ENCODE results near the gene COL18A1.

COL18A1 gene

DNA sequence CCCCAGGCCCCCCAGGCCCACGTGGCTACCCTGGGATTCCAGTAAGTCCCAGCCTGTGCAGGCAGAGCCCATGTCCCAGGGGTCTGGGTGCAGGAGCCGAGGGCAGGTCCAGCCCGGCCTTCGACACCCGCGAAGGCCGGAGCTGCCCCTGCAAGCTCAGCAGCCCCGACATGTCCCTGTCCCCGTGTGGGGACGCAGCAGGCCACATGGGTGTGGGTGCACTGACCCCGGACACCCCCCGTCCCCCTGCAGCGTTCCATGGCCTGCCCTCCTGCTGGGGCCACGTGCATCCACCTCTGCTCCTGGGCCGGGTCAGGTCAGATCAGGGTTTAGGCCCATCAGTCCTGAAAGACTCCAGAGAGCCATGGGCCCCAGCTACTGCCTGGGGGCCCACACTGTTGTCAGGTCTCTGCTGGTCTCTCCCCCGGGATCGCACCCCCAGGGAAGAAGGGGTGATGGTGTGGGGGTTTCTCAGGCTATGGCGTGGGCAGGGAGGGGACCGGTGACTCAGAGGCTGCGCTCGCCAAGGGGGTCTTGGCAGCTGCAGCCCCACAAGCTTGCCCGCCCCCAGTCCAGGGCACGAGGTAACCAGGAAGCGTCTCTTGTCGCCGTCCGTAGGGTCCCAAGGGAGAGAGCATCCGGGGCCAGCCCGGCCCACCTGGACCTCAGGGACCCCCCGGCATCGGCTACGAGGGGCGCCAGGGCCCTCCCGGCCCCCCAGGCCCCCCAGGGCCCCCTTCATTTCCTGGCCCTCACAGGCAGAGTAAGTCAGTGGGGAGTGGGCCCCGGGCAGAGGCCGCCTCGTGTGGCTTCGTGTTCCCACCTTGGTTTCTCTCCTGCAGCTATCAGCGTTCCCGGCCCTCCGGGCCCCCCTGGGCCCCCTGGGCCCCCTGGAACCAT is 99.8 kb downstream of the COL18A1 start:
- Histone ChIP-seq H4K8ac (ENCODE audit: low read depth, low read length) (no peak overlapping the region), H3K9ac (ENCODE audit: low read depth, low read length, poor library complexity) (no peak overlapping the region), H3K4me3 (ENCODE audit: low read length in 2 of 2) (no peak overlapping the region), H3K14ac (ENCODE audit: low read length) (peak overlapping the region; percentile 38), H2AK5ac (ENCODE audit: low read depth, low read length) (peak overlapping the region; percentile 84), H3K18ac (ENCODE audit: low read length) (peak overlapping the region; percentile 80), H3K27me3 (ENCODE audit: control insufficient read depth in 3 of 3, insufficient read depth in 3 of 3, low read depth in 1 of 3, low read length in 3 of 3) (no peaks in the 10 kb centered on the region), H2BK5ac (ENCODE audit: low read length) (peak overlapping the region; percentile 75), H2AFZ (ENCODE audit: low read length) (no peak overlapping the region), H3K23ac (ENCODE audit: low read depth, low read length, poor library complexity) (peak overlapping the region; percentile 91), H3K9me3 (replicated peaks in 1 of 2; ENCODE audit: control insufficient read depth in 2 of 2, insufficient read depth in 1 of 2, low read depth in 1 of 2, low read length in 2 of 2) (peaks cover 0 to 2% of the 10 kb centered on the region in 2 donors), H3K4me1 (ENCODE audit: control insufficient read depth in 2 of 2, insufficient read depth in 1 of 2, low read depth in 1 of 2, low read length in 2 of 2) (peaks cover 0 to 10% of the 10 kb centered on the region in 2 donors), H2BK15ac (ENCODE audit: low read length) (peak overlapping the region; percentile 26), H3K79me1 (ENCODE audit: low read depth, low read length) (peaks cover 3% of the 10 kb centered on the region), H2BK12ac (ENCODE audit: low read length) (no peak overlapping the region), H2BK120ac (ENCODE audit: low read depth, low read length) (no peak overlapping the region), H3K27ac (replicated peaks; ENCODE audit: low read length) (no peak overlapping the region), H3K36me3 (replicated peaks in 1 of 2; ENCODE audit: control insufficient read depth in 2 of 2, insufficient read depth in 2 of 2, low read length in 2 of 2) (no peaks in the 10 kb centered on the region), H3K4me2 (ENCODE audit: insufficient read depth, low read length, poor library complexity, severe bottlenecking) (no peak overlapping the region), H4K91ac (ENCODE audit: low read depth, low read length, poor library complexity) (no peak overlapping the region), H3K4ac (ENCODE audit: low read length) (peak overlapping the region; percentile 11)
- no peak for DNase-seq (ENCODE audit: low spot score)
- no CpG with 5 or more reads among the region's 41 CpGs for WGBS, 2 donors (ENCODE audit: extremely low coverage in 2 of 2, insufficient read length in 2 of 2, insufficient replicate concordance in 1 of 2)

DNA sequence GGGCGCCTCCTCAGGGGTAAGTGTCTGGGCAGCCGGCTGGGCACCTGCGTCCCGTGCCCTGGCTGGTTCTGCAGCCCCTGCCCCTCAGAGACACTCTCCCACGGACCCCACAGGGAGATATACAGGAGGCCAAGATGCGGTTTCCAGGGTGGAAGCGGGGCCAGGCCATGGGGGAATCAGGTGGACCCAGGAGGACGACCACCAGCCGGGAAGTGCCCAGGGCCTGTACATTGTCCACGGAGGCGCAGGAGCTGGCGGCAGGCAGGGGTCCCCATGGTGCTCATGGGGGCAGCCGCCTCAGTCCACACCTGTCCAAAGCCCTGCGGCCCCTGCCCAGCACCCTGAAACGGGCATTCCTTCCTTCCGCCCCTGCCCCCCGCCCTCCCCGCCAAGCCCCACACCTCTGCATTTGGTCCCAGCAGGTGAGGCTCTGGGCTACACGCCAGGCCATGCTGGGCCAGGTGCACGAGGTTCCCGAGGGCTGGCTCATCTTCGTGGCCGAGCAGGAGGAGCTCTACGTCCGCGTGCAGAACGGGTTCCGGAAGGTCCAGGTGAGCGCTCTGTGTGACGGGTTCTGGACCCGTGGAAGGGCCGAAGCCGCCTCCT is 100.6 kb downstream of the COL18A1 start:
- Histone ChIP-seq H2BK15ac (ENCODE audit: low read length) (no peak overlapping the region), H4K8ac (ENCODE audit: low read depth, low read length) (no peak overlapping the region), H2AFZ (ENCODE audit: low read length) (no peak overlapping the region), H3K27ac (replicated peaks; ENCODE audit: low read length) (no peak overlapping the region), H3K79me1 (ENCODE audit: low read depth, low read length) (peaks cover 1% of the 10 kb centered on the region), H3K4me3 (ENCODE audit: low read length in 2 of 2) (no peak overlapping the region), H2BK120ac (ENCODE audit: low read depth, low read length) (no peak overlapping the region), H3K23ac (ENCODE audit: low read depth, low read length, poor library complexity) (no peak overlapping the region), H2BK12ac (ENCODE audit: low read length) (no peak overlapping the region), H4K91ac (ENCODE audit: low read depth, low read length, poor library complexity) (no peak overlapping the region), H3K4me2 (ENCODE audit: insufficient read depth, low read length, poor library complexity, severe bottlenecking) (no peak overlapping the region), H3K4me1 (ENCODE audit: control insufficient read depth in 2 of 2, insufficient read depth in 1 of 2, low read depth in 1 of 2, low read length in 2 of 2) (peaks cover 0 to 10% of the 10 kb centered on the region in 2 donors), H3K36me3 (replicated peaks in 1 of 2; ENCODE audit: control insufficient read depth in 2 of 2, insufficient read depth in 2 of 2, low read length in 2 of 2) (no peaks in the 10 kb centered on the region), H2AK5ac (ENCODE audit: low read depth, low read length) (no peak overlapping the region), H3K9ac (ENCODE audit: low read depth, low read length, poor library complexity) (no peak overlapping the region), H3K9me3 (replicated peaks in 1 of 2; ENCODE audit: control insufficient read depth in 2 of 2, insufficient read depth in 1 of 2, low read depth in 1 of 2, low read length in 2 of 2) (peaks cover 0 to 2% of the 10 kb centered on the region in 2 donors), H3K14ac (ENCODE audit: low read length) (no peak overlapping the region), H3K4ac (ENCODE audit: low read length) (no peak overlapping the region), H3K18ac (ENCODE audit: low read length) (no peak overlapping the region), H3K27me3 (ENCODE audit: control insufficient read depth in 3 of 3, insufficient read depth in 3 of 3, low read depth in 1 of 3, low read length in 3 of 3) (no peaks in the 10 kb centered on the region), H2BK5ac (ENCODE audit: low read length) (no peak overlapping the region)
- no peak for DNase-seq (ENCODE audit: low spot score)
- no CpG with 5 or more reads among the region's 33 CpGs for WGBS, 2 donors (ENCODE audit: extremely low coverage in 2 of 2, insufficient read length in 2 of 2, insufficient replicate concordance in 1 of 2)

DNA sequence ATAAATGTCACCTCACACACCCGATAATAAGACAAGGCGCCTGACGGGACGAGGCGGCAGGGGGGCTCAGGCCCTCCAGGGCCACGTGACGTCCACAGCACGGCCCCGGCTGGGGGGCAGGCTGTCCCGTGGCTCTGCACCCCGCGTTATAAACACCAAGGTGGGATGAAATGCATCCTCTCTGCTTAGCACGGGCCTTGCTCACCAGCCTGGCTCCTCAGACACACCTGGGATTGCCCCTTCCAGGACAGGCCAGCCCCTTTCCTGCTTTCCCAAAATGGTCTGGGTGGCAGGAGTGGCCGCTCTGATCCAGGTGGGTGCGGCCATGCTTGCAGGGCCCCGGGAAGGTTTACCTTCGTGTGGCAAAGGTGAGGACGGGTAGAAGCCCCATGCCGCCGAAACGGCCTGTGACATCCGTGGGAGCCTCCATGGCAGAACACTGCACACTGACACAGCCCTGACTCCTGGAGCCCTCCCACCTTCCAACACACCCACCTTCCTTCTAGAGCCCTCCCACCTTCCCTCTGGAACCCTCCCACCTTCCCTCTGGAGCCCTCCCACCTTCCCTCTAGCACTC is 101.4 kb downstream of the COL18A1 start:
- peaks cover 0 to 2% of the 10 kb centered on the region in 2 donors for H3K9me3 ChIP-seq (replicated peaks in 1 of 2; ENCODE audit: control insufficient read depth in 2 of 2, insufficient read depth in 1 of 2, low read depth in 1 of 2, low read length in 2 of 2)
- H4K91ac ChIP-seq (ENCODE audit: low read depth, low read length, poor library complexity), result no peak overlapping the region
- no peak overlapping the region for H3K9ac ChIP-seq (ENCODE audit: low read depth, low read length, poor library complexity)
- no peak overlapping the region for H2BK5ac ChIP-seq (ENCODE audit: low read length)
- whole genome bisulfite sequencing, 2 donors (ENCODE audit: extremely low coverage in 2 of 2, insufficient read length in 2 of 2, insufficient replicate concordance in 1 of 2), result no CpG with 5 or more reads among the region's 22 CpGs
- H2BK120ac ChIP-seq (ENCODE audit: low read depth, low read length), result no peak overlapping the region
- H3K4me3 ChIP-seq (ENCODE audit: low read length in 2 of 2), result no peak overlapping the region
- peaks cover 0 to 10% of the 10 kb centered on the region in 2 donors for H3K4me1 ChIP-seq (ENCODE audit: control insufficient read depth in 2 of 2, insufficient read depth in 1 of 2, low read depth in 1 of 2, low read length in 2 of 2)
- no peak overlapping the region for H2BK12ac ChIP-seq (ENCODE audit: low read length)
- peak overlapping the region; percentile 10 for H3K23ac ChIP-seq (ENCODE audit: low read depth, low read length, poor library complexity)
- H3K27me3 ChIP-seq (ENCODE audit: control insufficient read depth in 3 of 3, insufficient read depth in 3 of 3, low read depth in 1 of 3, low read length in 3 of 3), result no peaks in the 10 kb centered on the region
- H3K36me3 ChIP-seq (replicated peaks in 1 of 2; ENCODE audit: control insufficient read depth in 2 of 2, insufficient read depth in 2 of 2, low read length in 2 of 2), result no peaks in the 10 kb centered on the region
- no peak overlapping the region for H3K4ac ChIP-seq (ENCODE audit: low read length)
- peak overlapping the region; percentile 59 for H3K18ac ChIP-seq (ENCODE audit: low read length)
- no peak overlapping the region for H2AFZ ChIP-seq (ENCODE audit: low read length)
- peak overlapping the region; percentile 31 for H3K14ac ChIP-seq (ENCODE audit: low read length)
- H3K4me2 ChIP-seq (ENCODE audit: insufficient read depth, low read length, poor library complexity, severe bottlenecking), result no peak overlapping the region
- peak overlapping the region; percentile 24 for H2AK5ac ChIP-seq (ENCODE audit: low read depth, low read length)
- peaks cover 1% of the 10 kb centered on the region for H3K79me1 ChIP-seq (ENCODE audit: low read depth, low read length)
- no peak overlapping the region for H4K8ac ChIP-seq (ENCODE audit: low read depth, low read length)
- no peak overlapping the region for H3K27ac ChIP-seq (replicated peaks; ENCODE audit: low read length)
- H2BK15ac ChIP-seq (ENCODE audit: low read length), result no peak overlapping the region
- no peak for DNase-seq (ENCODE audit: low spot score)
